Hepatocyte (in vitro differentiated cells): ENCODE results near the gene SH3BP2.

Experiments
- EZH2 ChIP-seq: fragments of 200-600 bp; sonication (generic); IDR thresholded peaks from 2 replicates; pipeline ENCODE4 v1.6.1; 2016; ENCODE audit warnings: antibody characterized with exemption, mild to moderate bottlenecking, borderline replicate concordance
- EZH2phosphoT487 ChIP-seq: fragments of 200-600 bp; sonication (generic); IDR thresholded peaks from one replicate; pipeline ENCODE4 v1.6.1; 2018; ENCODE audit warnings: antibody characterized with exemption, mild to moderate bottlenecking, low read depth, moderate library complexity; ENCODE audit not compliant: unreplicated experiment, severe bottlenecking
- TF ChIP-seq, protein P1 (sequence below): fragments of 200-600 bp; sonication (generic); IDR thresholded peaks from 2 replicates; pipeline ENCODE4 v1.5.1; 2016; ENCODE audit warnings: antibody characterized with exemption, mild to moderate bottlenecking; ENCODE audit not compliant: poor library complexity

DNA sequence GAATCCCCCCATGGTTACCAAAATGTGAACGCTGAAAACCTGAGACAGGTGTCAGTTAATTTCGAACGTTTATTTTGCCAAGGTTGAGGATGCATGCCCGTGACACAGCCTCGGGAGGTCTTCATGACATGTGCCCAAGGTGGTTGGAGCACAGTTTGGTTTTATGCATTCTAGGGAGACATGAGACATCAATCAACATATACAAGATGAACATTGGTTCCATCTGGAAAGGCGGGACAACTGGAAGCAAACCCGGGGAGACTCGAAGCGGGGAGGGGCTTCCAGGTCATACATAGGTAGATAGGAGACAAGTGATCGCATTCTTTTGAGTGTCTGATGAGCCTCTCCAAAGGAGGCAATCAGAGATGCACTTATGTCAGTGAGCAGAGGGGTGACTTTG is 11.0 kb upstream of the SH3BP2 start:
- TF ChIP-seq EZH2phosphoT487, result no peak
- TF ChIP-seq, protein P1, sequence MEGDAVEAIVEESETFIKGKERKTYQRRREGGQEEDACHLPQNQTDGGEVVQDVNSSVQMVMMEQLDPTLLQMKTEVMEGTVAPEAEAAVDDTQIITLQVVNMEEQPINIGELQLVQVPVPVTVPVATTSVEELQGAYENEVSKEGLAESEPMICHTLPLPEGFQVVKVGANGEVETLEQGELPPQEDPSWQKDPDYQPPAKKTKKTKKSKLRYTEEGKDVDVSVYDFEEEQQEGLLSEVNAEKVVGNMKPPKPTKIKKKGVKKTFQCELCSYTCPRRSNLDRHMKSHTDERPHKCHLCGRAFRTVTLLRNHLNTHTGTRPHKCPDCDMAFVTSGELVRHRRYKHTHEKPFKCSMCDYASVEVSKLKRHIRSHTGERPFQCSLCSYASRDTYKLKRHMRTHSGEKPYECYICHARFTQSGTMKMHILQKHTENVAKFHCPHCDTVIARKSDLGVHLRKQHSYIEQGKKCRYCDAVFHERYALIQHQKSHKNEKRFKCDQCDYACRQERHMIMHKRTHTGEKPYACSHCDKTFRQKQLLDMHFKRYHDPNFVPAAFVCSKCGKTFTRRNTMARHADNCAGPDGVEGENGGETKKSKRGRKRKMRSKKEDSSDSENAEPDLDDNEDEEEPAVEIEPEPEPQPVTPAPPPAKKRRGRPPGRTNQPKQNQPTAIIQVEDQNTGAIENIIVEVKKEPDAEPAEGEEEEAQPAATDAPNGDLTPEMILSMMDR, result no peak
- TF ChIP-seq EZH2, result no peak
